GM21717 (cell line): Measurements from ENCODE around the gene SYNPO.

Experiments
- ATAC-seq: cut with Tn5 transposase; IDR thresholded peaks from one replicate; pipeline ENCODE4 v1.9.1; 2021; ENCODE audit warnings: mild to moderate bottlenecking, moderate library complexity; ENCODE audit not compliant: unreplicated experiment

Gene SYNPO

DNA sequence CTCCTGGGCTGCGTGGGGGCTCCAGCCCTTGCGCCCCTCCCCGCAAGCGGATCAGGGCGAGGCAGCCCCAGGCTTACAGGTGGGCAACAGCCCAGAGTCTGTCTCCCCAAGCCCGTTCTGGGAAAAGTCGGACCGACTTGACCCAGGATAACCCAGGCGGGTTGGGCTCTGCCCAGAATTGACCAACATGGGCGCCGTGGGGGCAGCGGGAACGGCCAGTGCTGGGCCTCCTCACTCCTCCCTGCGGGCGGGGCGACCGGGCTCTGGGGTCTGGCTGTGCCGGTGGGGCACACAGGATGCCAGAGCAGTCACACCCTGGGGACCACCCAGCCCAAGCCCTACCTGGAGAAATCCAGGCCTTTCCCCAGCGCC is 15.3 kb upstream of the SYNPO start:
- no peak for ATAC-seq

DNA sequence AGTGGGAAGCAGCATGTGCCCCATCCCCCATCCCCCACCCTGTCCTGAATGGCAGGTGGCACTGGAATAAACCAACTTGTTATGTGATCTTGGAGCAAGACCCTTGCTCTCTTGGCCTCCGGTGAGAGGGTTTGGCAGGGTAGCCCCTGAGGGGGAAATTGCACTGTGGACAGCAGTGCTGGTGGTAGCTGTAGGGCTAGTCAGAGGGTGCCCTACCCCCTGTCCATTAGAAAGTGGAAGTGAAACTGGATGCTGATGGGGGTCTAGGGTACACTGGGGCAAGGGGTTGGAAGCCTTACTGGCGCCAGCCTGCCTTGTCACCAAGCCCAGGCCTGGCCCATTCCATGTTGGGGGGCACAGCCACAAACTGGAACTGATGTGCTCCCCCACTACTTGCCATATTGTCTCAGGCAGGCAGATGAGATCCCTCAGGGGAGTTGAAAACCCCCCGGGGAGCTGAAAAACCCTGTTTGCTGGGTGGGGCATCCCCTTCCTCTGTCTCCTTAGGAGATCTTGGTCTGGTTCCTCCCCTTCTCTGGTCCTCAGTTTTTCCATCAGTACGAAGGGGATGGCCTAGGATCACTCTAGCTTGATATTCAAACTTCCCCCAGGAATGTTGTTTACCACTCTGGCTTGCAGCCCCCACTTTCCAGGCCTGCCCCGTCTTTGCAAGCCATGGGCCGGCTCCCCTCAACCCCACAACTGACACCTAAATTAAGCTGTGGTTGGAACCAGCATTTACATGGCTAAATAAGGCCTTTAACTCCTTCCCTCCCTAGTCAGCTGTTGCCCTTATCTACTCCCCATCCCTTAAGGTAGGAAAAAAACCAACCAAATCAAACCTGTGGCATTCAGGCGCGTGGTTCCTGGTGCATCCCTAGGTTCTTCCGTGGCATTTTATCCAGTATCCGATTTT is 14.4 kb upstream of the SYNPO start:
- no peak for ATAC-seq

DNA sequence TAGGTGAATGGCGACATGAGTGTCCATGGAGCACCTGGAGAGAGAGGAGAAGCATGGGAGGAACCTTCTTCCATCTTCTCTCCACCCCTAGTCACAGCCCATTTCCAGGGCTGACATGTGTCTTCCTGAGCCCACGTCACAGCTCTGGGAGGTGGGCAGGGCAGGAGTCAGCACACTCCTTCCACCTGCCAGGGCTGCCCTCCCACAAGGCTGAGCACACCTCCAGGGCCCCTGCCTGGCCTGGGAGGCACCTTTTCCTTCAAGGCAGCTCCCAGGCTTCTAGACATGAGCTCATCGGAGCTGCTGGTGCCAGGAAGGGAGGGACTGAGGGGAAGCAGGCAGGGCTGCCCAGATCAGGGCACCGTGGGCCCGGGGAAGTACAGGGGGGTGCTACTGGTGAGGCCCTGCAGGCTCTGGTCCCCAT is 13.6 kb upstream of the SYNPO start:
- ATAC-seq, result no peak

DNA sequence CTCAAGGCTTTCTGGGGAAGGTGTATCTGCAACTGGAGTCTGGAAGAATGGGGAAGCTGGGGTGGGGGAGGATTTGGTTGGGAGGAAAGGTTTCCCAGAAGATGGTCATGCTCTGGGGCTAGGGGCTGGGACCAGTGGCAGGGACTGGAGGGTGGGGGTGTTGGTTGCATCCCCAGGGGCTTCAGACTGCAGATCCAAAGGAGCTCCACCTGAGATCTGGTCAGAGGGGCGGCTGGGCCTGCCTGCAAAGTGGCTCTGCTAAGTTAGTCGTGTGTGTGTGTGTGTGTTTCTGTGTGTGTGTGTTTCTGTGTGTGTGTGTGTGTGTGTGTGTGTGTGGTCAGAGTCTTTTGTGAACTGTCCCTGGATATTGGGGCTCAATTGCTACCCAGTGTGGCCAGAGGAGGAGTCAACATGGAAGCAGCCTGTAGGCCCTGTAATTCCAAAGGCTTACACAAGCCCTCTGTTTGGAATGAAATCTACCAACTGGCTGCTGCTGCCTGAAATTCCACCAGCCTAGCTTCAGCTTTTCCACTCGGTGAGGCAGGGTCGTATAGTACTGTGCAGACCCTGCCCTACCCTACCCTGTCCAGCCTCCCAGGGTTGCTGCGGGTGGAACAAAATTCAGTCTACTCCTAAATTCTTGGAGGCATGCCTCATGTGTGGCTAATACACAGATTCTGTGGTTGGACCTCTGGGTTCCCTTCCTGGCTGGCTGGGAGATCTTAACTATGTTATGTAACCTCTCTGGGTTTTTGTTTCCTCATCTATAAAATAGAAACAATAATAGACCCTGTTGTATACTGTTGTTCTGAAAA is 12.5 kb upstream of the SYNPO start:
- ATAC-seq, result no peak

DNA sequence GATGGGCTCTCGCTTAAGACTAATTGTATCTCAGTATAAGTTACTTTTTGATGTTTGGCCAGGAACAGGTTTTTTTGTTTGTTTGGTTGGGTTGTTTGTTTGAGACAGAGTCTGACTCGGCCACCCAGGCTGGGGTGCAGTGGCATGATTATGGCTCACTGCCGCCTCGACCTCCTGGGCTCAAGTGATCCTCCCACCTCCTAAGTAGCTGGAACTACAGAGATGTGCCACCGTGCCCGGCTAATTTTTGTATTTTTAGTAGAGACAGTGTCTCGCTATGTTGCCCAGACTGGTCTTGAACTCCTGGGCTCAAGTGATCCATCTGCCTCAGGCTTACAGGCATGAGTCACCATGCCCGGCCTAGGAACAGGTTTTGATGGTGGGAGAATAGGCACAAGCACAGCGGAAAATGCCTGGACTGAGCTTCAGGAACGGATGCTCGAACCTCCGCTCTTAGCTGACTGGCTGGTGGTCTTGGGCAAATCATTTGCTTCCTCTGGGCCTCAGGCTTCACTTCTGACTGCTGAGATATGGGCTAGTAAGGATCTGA is 11.4 kb upstream of the SYNPO start:
- ATAC-seq, result no peak

DNA sequence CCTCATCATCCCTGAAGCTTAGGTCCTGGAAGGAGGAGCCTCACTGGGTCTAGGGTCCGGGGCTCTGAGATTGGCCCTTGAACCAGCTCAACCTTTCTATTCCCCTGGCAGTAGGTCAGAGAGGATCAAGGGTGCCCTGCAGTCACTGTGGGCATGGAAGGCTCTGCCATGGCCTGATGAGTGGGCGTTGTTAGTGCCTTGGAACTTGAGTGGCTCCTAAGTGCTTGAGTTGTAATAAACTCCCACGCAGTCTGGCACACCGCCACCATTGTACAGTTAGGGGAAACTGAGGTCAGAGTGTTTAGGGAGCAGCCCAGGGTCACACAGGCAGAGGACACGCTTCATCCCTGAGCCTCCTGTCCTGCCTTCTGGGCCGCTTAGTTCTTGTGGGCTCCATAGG is 10.4 kb upstream of the SYNPO start:
- ATAC-seq, result no peak

DNA sequence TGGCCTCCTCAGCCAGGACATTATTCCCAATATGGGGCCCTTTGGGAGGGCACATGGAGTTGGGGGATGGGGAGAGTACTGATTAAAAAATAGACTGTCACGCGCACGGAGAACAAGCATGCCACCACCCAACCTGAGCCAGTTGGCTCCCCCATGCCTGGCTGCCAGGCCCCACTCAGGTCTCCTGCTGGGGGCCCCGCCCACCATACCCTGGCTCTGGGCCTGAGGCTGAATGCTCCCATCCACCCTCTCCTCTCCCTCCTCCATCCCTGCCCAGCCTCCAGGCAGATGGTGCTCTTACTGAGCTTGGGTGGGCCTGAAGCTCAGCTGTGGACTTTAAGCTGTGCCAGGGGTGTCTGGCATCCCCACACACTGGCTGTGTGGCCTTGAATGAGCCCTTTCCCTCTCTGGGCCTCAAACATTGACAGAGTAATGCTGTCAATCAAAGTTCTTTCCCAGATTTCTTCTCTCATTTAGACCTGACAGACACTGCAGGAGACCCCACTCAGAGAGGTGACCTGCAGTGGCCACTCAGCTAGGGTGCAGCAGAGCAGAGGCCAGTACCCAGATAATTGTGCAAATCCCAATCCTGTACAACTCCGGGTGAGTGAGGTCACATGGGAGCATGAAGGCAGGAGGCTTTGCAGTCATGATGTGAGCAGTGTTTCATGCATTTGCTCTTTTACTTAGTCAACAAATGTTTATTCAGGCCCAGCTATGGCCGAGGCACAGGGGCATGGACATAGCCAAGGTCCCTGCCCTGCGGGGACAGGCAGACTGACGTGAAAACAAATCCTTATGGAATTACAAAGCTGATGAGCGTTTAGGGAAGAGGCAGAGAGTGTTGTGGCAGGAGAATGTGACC is 9.8 kb upstream of the SYNPO start:
- ATAC-seq, result no peak

DNA sequence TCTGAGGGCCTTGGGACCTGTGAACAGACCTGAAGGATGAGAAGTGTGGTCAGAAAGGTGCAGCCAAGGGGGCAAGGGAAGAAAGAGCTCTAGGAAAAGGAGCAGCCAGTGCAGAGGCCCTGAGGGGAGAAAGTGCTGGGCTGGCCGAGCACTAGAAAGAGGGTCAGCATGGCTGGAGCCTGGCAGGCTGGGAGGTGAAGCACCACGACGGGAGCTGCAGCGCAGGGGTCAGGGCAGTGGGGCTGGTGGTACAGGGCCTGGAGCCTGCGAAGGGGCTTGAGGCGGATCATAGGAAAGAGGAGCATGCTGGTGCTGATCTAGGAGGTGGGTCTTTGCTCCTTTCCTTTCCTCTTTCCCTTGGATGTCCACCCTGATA is 9.1 kb upstream of the SYNPO start:
- no peak for ATAC-seq

DNA sequence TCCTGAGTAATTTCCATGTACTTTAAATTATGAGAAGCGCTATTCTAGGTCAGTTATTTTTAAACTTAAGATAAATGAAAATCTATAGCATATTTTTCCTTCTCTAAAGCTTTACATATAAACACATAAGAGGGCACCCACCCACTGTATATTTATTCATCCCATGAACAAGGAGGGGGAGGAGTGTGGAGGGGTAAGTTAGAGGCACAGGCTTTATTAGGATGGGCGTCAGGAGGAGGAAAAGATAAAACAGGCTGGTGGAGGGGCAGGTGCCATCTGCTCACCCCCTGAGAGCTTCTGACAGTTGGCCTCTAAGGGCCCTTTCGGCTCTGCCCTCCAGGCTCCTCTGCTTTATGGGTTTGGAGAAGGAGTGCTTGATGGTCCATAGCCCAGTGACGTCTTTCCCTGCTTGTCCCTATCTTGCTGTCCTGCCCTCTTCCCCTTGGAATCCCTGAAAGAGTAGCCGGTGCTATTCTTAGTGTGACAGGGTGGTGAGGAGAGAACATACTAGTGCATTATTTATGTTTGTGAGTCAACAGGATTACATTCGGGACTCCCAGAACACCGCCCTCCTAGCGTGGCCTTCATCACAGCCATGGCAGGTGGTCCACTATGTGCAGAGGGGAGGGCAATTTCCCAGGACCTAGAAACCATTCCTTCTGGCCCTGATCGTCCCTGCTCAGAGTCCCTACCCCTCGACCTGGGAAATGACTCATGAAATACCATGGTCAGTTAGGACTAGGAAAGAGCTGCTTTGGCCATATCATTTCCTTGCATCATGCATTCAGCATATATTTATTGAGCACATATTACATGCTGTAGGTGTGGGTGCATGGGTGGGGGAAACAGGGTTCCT is 7.9 kb upstream of the SYNPO start:
- no peak for ATAC-seq

DNA sequence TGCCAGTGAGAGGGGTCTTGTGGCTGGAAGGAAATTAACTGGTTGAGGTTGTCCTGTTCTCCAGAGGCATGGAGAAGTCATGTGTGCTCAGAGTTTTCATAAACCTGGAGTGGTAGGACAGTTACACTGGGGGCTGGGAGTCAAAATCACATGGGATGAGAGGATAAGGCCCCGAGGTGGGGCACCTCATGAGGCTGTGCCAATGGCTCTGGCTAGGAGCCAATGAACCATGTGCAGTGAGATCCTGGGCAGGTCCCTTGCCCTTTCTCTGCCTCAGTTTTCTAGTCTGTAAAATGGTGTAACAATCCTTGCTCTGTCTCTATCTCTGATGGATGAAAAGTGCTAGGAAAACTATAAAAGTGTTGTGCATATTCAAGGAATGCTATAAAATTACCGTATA is 7.0 kb upstream of the SYNPO start:
- no peak for ATAC-seq

DNA sequence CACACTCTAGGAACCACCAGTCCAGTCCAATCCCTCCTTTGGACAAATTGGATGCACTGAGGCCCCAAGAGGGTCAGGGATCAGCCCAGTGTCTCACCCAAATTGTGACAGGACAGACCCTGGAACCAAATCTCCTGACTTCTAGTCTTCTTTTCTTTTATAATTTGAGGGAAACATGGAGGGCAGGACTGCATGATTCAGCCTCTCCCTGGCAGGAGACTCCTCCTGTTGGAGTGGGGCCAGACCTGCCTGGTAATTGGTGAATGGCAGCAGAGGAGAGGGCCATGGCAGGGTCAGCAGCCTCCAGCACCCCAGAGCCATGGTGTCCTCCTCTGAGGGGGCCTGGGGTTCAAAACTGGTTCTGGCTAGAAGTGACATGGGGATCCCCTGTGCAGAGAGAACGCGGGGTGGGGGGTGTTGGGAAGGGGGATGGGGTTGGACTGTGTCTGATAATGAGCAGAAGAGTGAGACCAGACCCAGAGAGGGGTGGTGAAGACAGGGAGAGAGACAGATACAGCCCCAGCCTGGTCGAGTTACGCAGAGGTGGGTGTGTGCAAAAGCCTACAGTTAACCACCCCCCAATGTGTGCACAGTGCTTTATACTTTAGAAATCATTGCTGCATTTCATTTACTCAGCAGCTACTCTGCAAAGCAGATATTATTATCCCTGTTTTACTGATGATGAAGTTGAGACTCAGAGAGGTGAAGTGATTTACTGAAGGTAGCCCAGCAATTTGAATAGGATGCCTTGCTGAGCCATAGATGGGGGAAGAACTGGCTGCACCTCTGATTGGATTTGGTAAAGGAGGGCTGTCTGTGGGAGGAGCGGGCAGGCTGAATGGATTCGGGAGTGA is 3.8 kb upstream of the SYNPO start:
- no peak for ATAC-seq

DNA sequence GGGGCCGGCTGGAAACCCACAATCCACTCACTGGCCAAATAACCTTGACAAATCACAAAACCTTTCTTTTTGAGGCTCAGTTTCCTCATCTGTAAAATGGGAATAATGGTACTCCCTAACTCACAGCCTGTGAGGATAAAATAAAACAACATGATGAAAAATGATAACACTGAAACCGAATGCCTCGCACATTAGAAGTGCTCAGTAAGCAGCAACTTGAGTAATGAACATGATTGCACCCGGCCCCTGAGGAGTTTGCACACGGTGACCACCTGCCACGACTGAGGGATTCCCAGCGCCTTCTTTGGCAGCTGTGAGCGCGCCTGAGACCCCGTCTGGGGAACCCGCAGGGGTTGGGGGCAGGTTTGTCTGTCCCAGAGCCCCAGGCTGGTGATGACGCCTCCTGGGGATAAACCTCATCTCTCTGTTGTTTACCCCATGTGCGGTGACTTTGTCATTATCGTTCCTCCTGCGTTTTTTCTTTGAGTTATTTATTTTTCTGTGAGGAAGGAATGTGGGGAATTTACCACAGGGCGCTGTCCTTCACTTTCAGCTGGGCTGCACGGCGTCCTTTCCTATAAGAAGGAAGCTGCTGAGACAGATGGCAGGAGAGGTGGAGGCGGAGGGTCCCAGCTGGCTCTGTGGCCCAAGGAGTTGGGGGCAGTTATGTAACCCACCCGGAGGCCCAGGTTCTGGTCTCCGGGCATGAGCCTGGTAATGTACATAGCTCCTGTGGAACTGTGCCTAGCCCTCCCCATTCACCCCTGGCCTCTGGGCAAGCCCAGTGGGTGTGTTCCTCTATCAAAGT is 3.0 kb upstream of the SYNPO start:
- ATAC-seq, result no peak

DNA sequence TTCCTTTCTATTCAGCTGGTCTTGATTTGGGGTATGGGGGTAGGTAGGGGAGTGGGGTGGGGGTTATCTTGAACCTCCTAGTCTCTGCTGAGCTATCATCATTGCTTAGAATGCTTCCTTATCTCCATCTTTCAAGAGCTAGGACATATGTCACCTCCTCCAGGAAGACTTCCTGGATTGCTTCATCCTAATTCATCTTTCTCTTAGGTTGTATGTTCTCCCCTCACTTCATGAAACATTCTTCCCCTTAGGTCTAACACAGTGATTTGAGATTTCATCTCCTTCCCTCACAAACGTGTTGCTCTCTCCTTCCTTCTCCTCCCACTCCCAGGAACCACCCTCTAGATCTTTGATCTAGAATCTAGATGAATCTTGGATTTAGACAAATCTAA is 2.4 kb upstream of the SYNPO start:
- no peak for ATAC-seq

DNA sequence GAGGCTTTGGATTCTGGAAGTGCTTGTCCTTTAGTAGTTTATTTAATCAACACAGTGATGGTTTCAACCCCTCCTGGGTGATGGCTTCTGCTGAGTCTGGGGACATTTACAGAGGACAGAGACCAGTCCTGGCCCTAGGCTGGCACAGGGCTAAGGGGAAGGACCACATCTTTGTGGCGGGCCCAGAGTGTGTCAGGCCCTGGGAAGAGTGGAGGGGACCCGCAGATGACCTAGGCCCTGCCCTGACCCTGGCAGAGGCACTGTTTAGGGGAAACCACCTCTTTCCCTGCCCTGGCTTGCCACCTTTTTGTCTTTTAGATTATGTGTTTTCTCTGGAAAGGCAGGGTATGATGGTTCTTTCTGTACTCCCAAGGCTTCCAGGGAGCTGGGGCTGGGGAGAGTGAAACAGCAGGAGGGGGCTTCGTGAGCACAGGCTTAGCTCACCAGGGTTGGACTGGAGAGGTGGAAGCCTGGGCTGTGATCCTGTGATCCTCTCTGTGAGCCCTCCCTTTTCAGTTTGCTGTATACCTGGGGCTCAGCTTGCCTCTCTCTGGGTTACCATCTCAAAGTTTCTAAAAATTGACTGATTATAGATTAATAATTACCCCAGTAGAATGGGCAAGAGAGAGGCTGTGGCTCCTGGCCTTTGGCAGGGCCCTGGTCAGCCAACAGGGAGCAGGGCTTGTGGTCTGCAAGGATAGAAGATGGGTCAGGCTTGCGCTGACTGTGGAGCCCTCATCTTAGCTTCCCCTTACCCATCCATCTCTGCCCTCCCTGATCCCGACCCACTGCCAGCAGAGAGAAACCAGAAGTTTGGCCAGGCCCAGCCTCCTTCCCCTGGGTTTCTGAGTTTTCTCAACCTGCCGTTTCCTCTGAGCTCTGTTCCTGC is 1.7 kb upstream of the SYNPO start:
- ATAC-seq, result no peak

DNA sequence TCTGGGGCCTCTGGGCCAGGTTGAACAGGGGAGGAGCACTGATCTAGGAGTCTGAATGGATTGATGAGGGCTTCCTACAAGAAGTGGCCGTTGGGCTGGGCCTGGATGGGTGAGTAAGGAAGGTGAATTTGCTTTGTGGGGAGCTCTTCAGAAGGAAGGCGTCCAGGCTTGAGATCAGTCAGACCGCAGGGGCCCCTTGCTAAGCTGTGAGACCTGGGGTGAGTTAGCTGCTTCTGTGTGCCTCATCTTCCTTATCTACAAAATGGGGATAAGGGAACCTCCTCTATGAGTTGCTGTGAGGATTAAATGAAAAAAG is 1.1 kb upstream of the SYNPO start:
- ATAC-seq, result no peak

DNA sequence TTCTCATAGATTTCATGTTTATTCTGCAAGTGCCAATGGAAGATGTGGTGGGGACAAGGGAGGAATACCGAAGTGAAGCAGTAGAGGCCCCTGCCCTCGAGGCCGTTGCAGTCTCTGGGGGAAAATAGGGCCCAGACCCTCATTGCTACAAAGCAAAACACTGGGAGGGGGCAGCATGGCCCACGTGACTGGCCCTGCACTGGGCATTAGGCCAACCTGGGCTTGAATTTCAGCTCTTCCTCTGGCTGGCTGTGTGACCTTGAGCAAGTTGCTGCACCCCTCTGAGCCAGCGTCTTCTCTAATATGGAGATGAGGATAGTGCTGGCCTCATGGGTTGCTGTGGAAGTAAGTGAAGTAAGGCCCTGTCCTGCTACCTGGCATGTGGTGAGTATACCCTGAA is 709 bp upstream of the SYNPO start:
- no peak for ATAC-seq

DNA sequence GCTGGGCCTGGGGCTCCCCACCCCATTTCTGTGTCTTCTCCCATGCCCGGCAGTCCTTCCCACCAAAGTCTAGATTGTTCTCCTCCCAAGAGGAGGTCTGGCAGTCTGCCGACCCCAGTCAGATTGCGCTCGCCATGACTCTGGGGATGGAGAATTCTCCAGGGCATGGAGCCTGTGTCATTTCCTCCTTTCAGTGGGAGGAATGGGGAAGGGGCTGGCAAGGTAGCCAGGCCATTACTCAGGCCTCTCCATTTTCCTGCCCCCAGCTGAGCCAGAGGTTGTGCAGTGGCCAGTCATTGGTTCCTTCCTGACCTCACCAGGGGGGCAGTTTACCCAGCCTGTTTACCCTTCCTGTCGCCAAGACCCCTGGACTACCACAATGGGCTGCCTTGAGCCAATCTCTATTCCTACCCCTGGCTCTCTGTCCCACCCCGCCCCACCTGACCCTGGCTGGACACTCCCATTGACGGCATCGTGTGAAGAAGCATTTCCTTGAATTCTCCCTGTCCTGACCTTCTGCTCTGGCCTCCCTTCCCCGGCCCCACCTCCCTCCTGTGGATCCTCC is 628 bp downstream of the SYNPO start:
- ATAC-seq, result no peak
